ENCODE data around the gene MCF2L2. TPM values are rescaled to one million over a fixed set of nuclear protein-coding genes. Genes with fewer than 3 reads are reported as not detected.

MCF2L2 gene
- total RNA-seq, 4 donors from 2014 or later, result 0.16 to 0.66 (median 0.26) TPM

DNA sequence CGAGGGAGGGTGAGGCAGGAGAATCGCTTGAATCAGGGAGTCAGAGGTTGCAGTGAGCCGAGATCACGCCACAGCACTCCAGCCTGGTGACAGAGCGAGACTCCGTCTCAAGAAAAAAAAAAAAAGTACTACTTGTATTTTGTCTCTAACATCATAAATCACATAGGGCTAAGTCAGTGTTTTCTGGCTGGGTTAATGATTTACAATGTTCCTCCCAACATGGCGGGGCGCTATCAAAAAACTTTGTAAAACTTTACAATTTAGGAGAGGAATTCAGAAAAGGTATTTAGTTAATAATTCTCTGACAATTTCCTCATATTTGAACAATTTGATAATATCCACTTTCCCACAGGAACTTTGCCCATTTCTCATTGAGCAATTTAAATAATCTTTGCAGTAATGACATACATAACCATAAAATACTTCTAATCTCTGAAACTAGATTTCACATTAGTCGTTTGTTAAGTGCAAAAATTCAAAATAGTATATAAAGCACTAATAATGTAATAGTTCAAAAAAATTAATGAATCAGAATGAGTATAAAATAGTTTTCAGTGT is 202.0 kb downstream of the MCF2L2 start:
- TF ChIP-seq, protein P1, sequence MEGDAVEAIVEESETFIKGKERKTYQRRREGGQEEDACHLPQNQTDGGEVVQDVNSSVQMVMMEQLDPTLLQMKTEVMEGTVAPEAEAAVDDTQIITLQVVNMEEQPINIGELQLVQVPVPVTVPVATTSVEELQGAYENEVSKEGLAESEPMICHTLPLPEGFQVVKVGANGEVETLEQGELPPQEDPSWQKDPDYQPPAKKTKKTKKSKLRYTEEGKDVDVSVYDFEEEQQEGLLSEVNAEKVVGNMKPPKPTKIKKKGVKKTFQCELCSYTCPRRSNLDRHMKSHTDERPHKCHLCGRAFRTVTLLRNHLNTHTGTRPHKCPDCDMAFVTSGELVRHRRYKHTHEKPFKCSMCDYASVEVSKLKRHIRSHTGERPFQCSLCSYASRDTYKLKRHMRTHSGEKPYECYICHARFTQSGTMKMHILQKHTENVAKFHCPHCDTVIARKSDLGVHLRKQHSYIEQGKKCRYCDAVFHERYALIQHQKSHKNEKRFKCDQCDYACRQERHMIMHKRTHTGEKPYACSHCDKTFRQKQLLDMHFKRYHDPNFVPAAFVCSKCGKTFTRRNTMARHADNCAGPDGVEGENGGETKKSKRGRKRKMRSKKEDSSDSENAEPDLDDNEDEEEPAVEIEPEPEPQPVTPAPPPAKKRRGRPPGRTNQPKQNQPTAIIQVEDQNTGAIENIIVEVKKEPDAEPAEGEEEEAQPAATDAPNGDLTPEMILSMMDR (IDR thresholded peaks at IDR 0.05; ENCODE audit: low read depth), result no peak

DNA sequence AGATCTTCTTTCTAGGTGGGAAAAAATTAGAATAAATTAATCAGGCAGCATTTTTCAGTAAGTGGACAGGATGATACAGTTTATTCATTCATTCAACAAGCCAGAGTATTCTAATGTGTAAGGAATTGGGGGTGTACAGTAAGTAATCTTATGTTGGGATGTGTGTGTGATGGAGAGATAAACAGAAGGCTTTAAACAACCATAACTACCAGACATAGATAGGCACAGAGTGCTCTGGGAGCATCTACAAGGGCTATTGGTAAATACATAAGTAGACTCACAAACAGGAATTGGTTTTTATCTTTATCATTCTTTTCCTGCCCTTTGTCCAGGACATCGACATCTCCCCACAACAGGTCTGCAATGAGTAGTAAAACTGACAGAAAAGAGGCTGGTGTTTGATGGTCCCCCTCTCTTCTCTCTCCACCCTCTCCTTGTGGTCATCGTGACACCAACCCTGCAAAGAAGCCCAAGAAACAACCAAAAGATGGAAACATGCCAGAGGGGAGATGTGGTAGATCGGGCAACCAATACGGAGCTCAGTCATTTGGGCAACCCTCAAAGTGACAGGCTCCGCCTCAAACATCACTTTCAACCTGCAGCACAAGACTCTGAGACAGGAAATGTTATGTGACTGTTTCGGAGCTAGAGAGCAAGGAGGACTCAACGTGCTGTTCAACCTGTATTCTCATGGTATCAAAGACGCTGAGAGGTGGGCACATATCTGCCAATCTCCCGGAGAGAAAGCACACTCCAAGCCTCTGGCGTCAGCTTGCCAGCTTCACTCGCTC is 204.0 kb downstream of the MCF2L2 start:
- TF ChIP-seq, protein P1 (IDR thresholded peaks at IDR 0.05; ENCODE audit: low read depth), result no peak

DNA sequence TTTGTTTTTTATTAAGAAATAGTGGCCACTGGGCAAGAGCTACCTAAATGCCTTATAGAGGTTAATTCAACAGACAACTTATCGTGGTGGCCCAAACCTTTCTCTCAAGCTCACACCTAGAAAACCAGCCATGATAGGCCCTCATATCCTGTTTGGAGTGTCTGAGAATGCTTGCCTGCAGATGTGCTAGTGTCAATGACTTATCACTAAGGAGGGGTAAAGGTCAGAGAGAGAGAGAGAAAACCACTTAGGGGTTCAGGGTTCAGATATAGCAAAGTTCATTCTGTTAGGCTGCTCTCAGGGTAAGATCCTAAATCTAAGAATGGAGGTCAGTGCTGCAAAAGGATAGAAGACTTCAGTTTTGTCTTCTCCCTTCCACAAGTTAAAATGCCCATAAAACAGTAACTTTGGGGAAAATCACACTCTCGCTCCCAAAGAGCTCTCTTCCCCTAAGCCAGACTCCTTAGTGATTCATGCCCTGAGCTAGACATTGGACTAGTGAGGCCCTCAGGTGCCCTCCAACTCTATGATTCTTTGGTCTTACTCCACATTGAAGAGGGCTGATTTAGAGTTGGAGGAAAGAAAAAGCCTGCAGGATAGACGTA is 205.7 kb downstream of the MCF2L2 start:
- TF ChIP-seq, protein P1 (IDR thresholded peaks at IDR 0.05; ENCODE audit: low read depth), result no peak

DNA sequence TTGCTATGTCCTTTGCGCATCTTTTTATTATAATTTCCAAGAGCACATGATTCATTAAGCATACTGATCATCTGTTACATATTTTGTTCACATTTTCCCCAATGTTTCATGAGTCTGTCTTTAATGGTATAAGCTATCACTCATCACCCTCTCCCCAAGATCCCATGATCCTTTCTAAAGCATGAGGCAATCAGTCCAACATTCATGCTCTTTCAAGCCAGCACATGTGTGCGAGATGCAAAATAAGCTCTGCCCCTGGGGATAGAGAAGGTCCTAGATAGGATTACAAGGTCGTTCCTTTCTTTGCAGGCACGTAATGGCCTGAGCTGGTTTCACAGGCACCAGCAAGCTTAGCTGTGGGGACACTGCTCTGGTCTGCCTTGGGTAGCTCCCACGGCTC is 207.6 kb downstream of the MCF2L2 start:
- TF ChIP-seq, protein P1 (IDR thresholded peaks at IDR 0.05; ENCODE audit: low read depth), result no peak

DNA sequence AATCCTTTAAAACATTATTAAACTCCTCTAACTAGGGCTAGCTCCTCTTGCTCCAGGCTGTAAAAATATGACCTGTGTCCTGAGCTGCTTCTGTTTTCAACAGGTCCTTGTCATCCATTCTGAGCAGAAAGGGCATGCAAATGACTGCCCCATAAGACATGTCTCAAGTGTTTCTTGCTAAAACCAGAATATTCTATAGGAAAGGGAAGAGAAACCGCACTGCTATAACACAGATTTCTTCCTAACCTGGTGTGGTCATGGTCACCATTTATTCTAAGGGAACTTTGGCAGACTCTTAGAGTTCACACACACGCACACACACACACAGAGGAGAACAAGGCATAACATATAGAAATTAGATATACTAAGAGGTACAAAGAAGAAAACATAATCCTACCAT is 209.6 kb downstream of the MCF2L2 start:
- TF ChIP-seq, protein P1 (IDR thresholded peaks at IDR 0.05; ENCODE audit: low read depth), result no peak

DNA sequence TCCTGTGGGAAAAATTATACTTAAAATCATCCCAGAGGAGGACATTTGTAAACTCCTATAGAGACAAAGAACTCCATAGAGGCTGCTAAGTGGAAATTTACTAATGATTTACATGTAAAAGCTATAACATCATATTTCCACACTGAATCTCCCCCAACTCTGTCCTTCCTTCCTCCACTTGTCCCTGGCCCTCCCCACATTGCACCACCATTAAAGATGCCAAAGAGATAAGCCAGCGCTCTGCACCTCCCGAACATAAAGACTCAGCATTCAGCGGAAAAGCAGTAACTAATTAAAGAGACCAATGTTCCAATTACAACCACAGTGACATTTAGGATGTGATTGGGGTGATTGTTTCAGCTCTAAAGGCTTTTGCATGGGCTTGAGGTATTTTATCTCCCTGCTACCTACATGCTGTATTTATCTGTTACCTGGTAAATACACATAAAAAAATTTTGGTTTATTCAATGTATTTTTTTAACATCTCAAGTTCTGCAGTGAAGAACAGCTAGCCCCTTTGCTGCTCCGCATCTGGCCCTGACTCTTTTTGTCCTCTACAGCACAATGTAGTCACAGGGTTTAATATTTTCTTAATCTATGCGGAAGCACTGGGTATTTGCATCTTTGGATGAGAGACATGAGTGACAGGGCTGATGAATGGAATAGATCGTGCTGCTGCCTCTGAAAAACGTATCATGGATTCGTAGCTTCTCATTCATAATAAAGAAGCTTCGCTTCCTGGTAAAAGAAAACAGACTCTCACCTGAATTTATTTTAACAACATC is 210.7 kb downstream of the MCF2L2 start:
- TF ChIP-seq, protein P1 (IDR thresholded peaks at IDR 0.05; ENCODE audit: low read depth), result no peak
